Gastrocnemius medialis (tissue), 4 donors: Measurements from ENCODE around the gene MAP2.

Source experiments
- POLR2A ChIP-seq, 2 donors: fragments of 450-650 bp; IDR thresholded peaks; one replicate each; pipeline ENCODE4 v1.6.1; 2017; ENCODE audit warnings: antibody characterized with exemption in 2 of 2, mild to moderate bottlenecking in 2 of 2, moderate library complexity in 2 of 2
- TF ChIP-seq, protein P1 (sequence below), 5 experiments: fragments of 450-650 bp in 3 of 5; fragments of 200-600 bp in 2 of 5; sonication (generic) in 2 of 5; IDR thresholded peaks in 4 of 5; conservative IDR thresholded peaks in 1 of 5; 1 replicate in 4 of 5; 2 replicates in 1 of 5; pipeline ENCODE4 v1.5.1; 2016 to 2019; ENCODE audit warnings: antibody characterized with exemption in 5 of 5, mild to moderate bottlenecking in 3 of 5, moderate library complexity in 3 of 5

DNA sequence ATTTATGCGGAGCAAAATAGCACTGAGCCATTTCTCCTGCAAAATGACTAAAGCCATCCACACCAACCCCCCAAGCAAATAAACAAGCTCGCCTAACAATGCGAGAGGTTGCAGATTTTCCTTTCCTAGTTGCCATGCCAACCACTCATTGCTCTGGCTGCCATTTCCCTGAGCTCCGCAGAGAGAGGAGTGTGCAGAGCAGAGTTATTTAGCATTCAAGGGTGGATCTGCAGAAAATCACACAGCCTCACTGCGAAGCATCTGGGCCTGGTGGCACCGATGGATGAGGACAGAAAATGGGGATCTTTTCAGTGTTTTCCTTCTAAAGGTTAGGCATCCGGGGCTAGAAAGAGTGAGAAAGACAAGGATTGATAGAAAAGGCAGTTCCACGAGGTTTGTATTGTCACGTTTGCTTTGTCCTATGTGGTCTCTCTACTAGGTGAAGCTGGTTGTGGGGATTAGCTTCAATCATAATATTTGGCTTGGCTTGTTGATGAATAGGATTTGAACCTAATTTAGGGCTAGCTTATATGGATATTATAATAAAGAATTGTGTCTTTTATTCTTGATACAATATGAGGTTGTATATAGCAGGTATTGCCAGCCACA lies 237.5 kb downstream of the MAP2 start:
- no peak for TF ChIP-seq POLR2A (IDR thresholded peaks at IDR 0.05)
- TF ChIP-seq, protein P1, sequence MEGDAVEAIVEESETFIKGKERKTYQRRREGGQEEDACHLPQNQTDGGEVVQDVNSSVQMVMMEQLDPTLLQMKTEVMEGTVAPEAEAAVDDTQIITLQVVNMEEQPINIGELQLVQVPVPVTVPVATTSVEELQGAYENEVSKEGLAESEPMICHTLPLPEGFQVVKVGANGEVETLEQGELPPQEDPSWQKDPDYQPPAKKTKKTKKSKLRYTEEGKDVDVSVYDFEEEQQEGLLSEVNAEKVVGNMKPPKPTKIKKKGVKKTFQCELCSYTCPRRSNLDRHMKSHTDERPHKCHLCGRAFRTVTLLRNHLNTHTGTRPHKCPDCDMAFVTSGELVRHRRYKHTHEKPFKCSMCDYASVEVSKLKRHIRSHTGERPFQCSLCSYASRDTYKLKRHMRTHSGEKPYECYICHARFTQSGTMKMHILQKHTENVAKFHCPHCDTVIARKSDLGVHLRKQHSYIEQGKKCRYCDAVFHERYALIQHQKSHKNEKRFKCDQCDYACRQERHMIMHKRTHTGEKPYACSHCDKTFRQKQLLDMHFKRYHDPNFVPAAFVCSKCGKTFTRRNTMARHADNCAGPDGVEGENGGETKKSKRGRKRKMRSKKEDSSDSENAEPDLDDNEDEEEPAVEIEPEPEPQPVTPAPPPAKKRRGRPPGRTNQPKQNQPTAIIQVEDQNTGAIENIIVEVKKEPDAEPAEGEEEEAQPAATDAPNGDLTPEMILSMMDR (IDR thresholded peaks at IDR 0.05 in 4 of 5, conservative IDR thresholded peaks at IDR 0.05 in 1 of 5), result no peak
